Thyroid gland (tissue), 4 donors: ENCODE data around the gene TXNRD3. TPM values are rescaled to one million over a fixed set of nuclear protein-coding genes. Genes with fewer than 3 reads are reported as not detected.
A peak's percentile ranks its signal among the peaks of the same experiment; 100 is the strongest.

ENCODE experiments used
- DNase-seq, 2 donors: peaks; one replicate each; pipeline ENCODE4 v3.0.0-alpha.2; 2019
- H3K27ac ChIP-seq, 3 donors: fragments of 200-600 bp; sonication (generic); 1 replicate in 2 of 3; 2 replicates in 1 of 3; pipeline ENCODE4 v1.5.1; 2016 to 2019; ENCODE audit warnings: mild to moderate bottlenecking in 1 of 3, moderate library complexity in 1 of 3
- H3K27me3 ChIP-seq: fragments of 200-600 bp; sonication (generic); one replicate; pipeline ENCODE4 v1.5.1; 2019
- H3K36me3 ChIP-seq, 2 donors: fragments of 200-600 bp; sonication (generic); one replicate each; pipeline ENCODE4 v1.5.1; 2016 to 2019
- H3K4me1 ChIP-seq, 2 donors: fragments of 200-600 bp; sonication (generic); one replicate each; pipeline ENCODE4 v1.5.1; 2017 to 2019
- H3K4me3 ChIP-seq, 3 donors: fragments of 200-600 bp; sonication (generic); replicated peaks in 1 of 3; 1 replicate in 2 of 3; 2 replicates in 1 of 3; pipeline ENCODE4 v1.5.1; 2016; ENCODE audit warnings: mild to moderate bottlenecking in 1 of 3
- H3K9me3 ChIP-seq: fragments of 200-600 bp; sonication (generic); one replicate; pipeline ENCODE4 v1.5.1; 2017
- POLR2A ChIP-seq, 2 donors: fragments of 450-650 bp; IDR thresholded peaks; one replicate each; pipeline ENCODE4 v1.6.1; 2017; ENCODE audit warnings: antibody characterized with exemption in 2 of 2, mild to moderate bottlenecking in 2 of 2, moderate library complexity in 1 of 2
- WGBS, 2 donors: methylation state at CpG; one replicate each; pipeline ENCODE4 v1.1.5; 2017; 5-methylcytosine and 5-hydroxymethylcytosine counted together
- intact Hi-C: fragments of 100-400 bp; cut with DNase I; formaldehyde crosslinking; loops from one replicate; pipeline ENCODE4 v1.15.1; 2023
- total RNA-seq, 4 donors: library from RNA; depleted of rRNA; stranded (reverse); fragments of >200 nt; gene quantifications; one replicate each; pipeline ENCODE4 v1.2.3, GENCODE V29; 2016
- TF ChIP-seq, protein P1 (sequence below), 6 experiments: fragments of 200-600 bp in 3 of 6; fragments of 450-650 bp in 3 of 6; sonication (generic) in 3 of 6; IDR thresholded peaks; one replicate each; pipeline ENCODE4 v1.5.1; 2016 to 2019; ENCODE audit warnings: antibody characterized with exemption in 6 of 6, mild to moderate bottlenecking in 2 of 6, inconsistent platforms in 1 of 6, moderate library complexity in 1 of 6

Gene TXNRD3
- total RNA-seq, 4 donors from 2014 or later = 14.4 to 21.3 (median 17.7) TPM

DNA sequence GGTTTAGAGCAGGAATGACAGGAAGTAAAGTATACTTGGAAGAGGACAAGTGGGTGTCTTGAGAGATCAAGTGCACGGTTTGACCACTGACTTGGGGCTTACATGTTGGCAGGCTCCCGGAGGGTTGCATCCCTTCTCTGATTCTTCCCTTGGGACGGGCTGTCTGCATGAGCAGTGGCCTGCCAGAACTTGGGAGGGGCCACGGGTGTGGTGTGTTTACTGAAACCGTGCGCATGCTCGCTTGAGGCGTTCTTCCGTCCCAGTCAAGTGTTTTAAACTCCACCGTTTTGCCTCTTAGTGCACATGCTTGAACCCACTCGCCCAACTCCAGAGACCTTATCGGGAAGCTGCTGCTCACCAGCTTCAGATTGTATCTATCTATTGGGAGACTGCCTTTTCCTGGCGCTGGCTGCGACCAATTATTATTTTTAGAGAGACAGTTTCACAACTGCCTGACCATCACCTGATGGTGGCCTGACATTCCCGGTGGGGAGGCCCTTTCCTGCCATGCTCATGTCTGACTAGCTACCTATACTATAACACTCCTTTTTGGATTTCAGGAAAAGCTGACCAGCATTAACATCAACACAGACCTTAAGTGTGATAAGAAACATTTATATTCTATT, 81.3 kb downstream of the TXNRD3 start:
- Histone ChIP-seq H3K27ac (no peak overlapping the region), H3K4me1 (no peaks in the 10 kb centered on the region), H3K9me3 (no peaks in the 10 kb centered on the region), H3K4me3 (no peak overlapping the region), H3K27me3 (no peaks in the 10 kb centered on the region), H3K36me3 (no peaks in the 10 kb centered on the region)
- peak; percentile 63 to 65 for DNase-seq
- 47 to 50% methylated on average over 15 of the region's 15 CpGs for WGBS, 2 donors
- intact Hi-C loops = no loop called here
- TF ChIP-seq, protein P1, sequence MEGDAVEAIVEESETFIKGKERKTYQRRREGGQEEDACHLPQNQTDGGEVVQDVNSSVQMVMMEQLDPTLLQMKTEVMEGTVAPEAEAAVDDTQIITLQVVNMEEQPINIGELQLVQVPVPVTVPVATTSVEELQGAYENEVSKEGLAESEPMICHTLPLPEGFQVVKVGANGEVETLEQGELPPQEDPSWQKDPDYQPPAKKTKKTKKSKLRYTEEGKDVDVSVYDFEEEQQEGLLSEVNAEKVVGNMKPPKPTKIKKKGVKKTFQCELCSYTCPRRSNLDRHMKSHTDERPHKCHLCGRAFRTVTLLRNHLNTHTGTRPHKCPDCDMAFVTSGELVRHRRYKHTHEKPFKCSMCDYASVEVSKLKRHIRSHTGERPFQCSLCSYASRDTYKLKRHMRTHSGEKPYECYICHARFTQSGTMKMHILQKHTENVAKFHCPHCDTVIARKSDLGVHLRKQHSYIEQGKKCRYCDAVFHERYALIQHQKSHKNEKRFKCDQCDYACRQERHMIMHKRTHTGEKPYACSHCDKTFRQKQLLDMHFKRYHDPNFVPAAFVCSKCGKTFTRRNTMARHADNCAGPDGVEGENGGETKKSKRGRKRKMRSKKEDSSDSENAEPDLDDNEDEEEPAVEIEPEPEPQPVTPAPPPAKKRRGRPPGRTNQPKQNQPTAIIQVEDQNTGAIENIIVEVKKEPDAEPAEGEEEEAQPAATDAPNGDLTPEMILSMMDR (IDR thresholded peaks at IDR 0.05) = no peak
- no peak for TF ChIP-seq POLR2A (IDR thresholded peaks at IDR 0.05)

- 89 to 94% methylated on average over 7 of the region's 7 CpGs for WGBS, 2 donors
- Histone ChIP-seq H3K4me1 (no peaks in the 10 kb centered on the region), H3K4me3 (no peak overlapping the region), H3K27me3 (no peaks in the 10 kb centered on the region), H3K9me3 (no peaks in the 10 kb centered on the region), H3K27ac (no peak overlapping the region), H3K36me3 (no peaks in the 10 kb centered on the region)
- no peak for DNase-seq
- TF ChIP-seq, protein P1 (IDR thresholded peaks at IDR 0.05) = no peak
- TF ChIP-seq POLR2A (IDR thresholded peaks at IDR 0.05) = no peak
- intact Hi-C loops = no loop called here
Measured at GRCh38 chr3:126571078-126571477, 83.8 kb downstream of the TXNRD3 start.

DNA sequence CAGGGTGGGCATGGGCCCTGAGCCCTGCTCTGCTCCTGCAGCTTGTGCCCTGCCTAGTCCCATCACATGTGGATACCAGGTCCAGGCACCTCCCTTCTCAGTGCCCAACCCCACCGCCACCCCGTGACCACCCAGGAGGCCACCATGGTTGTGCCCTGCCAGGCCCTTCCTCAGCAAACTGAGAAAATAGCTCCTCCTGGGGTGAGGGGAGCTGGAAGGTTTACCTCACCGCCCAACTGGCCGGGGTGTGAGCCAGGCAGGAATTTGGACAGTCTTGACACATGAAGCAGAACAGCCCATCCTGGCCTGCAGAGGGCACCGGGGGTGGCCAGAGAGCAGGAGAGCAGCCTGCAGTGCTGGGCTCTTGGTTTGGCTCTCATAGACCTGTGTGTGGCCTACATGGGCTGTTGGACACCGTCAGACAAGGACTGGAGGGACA, 84.8 kb downstream of the TXNRD3 start:
- Histone ChIP-seq H3K9me3 (no peaks in the 10 kb centered on the region), H3K27me3 (no peaks in the 10 kb centered on the region), H3K27ac (no peak overlapping the region), H3K4me3 (no peak overlapping the region), H3K36me3 (no peaks in the 10 kb centered on the region), H3K4me1 (no peaks in the 10 kb centered on the region)
- 42 to 80% methylated on average over 2 to 5 of the region's 6 CpGs for WGBS, 2 donors
- no peak for DNase-seq
- intact Hi-C loops = no loop called here
- TF ChIP-seq, protein P1 (IDR thresholded peaks at IDR 0.05) = no peak
- no peak for TF ChIP-seq POLR2A (IDR thresholded peaks at IDR 0.05)

GRCh38 chr3:126569390-126569975, 85.4 kb downstream of the TXNRD3 start:
- H3K9me3 ChIP-seq = no peaks in the 10 kb centered on the region
- intact Hi-C loops = no loop called here
- H3K4me1 ChIP-seq = no peaks in the 10 kb centered on the region
- H3K36me3 ChIP-seq = no peaks in the 10 kb centered on the region
- TF ChIP-seq POLR2A (IDR thresholded peaks at IDR 0.05) = no peak
- TF ChIP-seq, protein P1 (IDR thresholded peaks at IDR 0.05) = no peak
- no peak for DNase-seq
- H3K27me3 ChIP-seq = no peaks in the 10 kb centered on the region
- WGBS, 2 donors = 85 to 98% methylated on average over 8 to 9 of the region's 9 CpGs
- H3K4me3 ChIP-seq = no peak overlapping the region
- no peak overlapping the region for H3K27ac ChIP-seq

DNA sequence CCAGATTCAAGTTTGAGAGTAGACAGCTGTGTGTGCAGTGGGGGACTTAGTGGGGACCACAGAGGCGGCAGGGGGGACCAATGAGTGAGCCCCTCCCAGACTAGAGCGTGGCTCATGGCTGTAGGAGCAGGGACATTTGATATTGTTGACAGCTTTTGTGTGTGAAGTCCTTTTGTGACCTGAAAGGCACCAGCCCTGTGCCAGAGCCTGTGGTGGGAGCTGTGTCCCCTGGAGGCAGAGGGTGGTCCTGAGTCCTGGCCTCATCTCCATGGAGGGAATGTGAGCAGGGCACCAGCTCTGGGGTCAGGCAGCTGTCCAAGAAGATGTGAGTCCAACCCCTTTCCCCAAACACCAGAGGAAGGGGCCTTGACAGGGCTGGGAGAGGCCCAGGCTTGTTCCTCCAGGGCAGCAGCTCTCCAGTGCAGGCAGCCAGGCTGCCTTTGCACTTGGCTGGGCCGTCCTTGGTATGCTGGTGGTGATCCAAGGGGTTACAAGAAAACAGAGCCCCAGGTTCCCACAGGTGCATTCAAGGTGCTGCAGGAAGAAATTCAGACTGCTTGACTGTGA, 86.1 kb downstream of the TXNRD3 start:
- Histone ChIP-seq H3K4me3 (no peak overlapping the region), H3K9me3 (no peaks in the 10 kb centered on the region), H3K27ac (no peak overlapping the region), H3K4me1 (no peaks in the 10 kb centered on the region), H3K27me3 (no peaks in the 10 kb centered on the region), H3K36me3 (no peaks in the 10 kb centered on the region)
- no peak for DNase-seq
- intact Hi-C loops = no loop called here
- no peak for TF ChIP-seq POLR2A (IDR thresholded peaks at IDR 0.05)
- TF ChIP-seq, protein P1 (IDR thresholded peaks at IDR 0.05) = no peak
- 81 to 100% methylated on average over 2 of the region's 3 CpGs for WGBS, 2 donors
